GM23338 (cell line): Measurements from ENCODE around the gene SRGAP3. TPM values are rescaled to one million over a fixed set of nuclear protein-coding genes. Genes with fewer than 3 reads are reported as not detected.

Experiments
- ATAC-seq: fragments of 200-7000 bp; cut with Tn5 transposase; 3 replicates; pipeline ENCODE4 v1.9.1; 2020
- DNase-seq: peaks from one replicate; pipeline ENCODE4 v3.0.0-alpha.2; 2015; ENCODE audit warnings: low spot score
- H2AFZ ChIP-seq: fragments of 200-600 bp; sonication (generic); 2 replicates; pipeline ENCODE4 v1.8.0; 2016; ENCODE audit warnings: antibody characterized with exemption, mild to moderate bottlenecking, moderate library complexity
- H3F3A ChIP-seq: fragments of 200-600 bp; sonication (generic); replicated peaks from 2 replicates; pipeline ENCODE4 v1.8.0; 2017; ENCODE audit warnings: antibody characterized with exemption, mixed run types, low read depth
- H3K27ac ChIP-seq: fragments of 200-600 bp; sonication (generic); 2 replicates; pipeline ENCODE4 v1.6.1; 2016; ENCODE audit warnings: low read depth
- H3K27me3 ChIP-seq: fragments of 200-600 bp; sonication (generic); 2 replicates; pipeline ENCODE4 v1.8.0; 2016; ENCODE audit warnings: mild to moderate bottlenecking, mixed run types, moderate library complexity; ENCODE audit not compliant: insufficient read depth
- H3K36me3 ChIP-seq: fragments of 200-600 bp; sonication (generic); 2 replicates; pipeline ENCODE4 v1.8.0; 2016; ENCODE audit warnings: mild to moderate bottlenecking; ENCODE audit not compliant: insufficient read depth
- H3K4me1 ChIP-seq: fragments of 200-600 bp; sonication (generic); 2 replicates; pipeline ENCODE4 v1.8.0; 2016; ENCODE audit warnings: mild to moderate bottlenecking, moderate library complexity; ENCODE audit not compliant: insufficient read depth
- H3K4me2 ChIP-seq: fragments of 200-600 bp; sonication (generic); 2 replicates; pipeline ENCODE4 v1.7.1; 2017; ENCODE audit warnings: mixed run types
- H3K4me3 ChIP-seq: fragments of 200-600 bp; sonication (generic); 2 replicates; pipeline ENCODE4 v1.6.1; 2016; ENCODE audit warnings: mixed run types
- H3K79me2 ChIP-seq: fragments of 200-600 bp; sonication (generic); replicated peaks from 2 replicates; pipeline ENCODE4 v1.8.0; 2017; ENCODE audit warnings: mild to moderate bottlenecking; ENCODE audit not compliant: insufficient read depth
- H3K9me2 ChIP-seq: fragments of 200-600 bp; sonication (generic); 2 replicates; pipeline ENCODE4 v1.8.0; 2017; ENCODE audit not compliant: insufficient read depth
- H4K20me1 ChIP-seq: fragments of 200-600 bp; sonication (generic); replicated peaks from 2 replicates; pipeline ENCODE4 v1.8.0; 2017; ENCODE audit warnings: mild to moderate bottlenecking; ENCODE audit not compliant: insufficient read depth
- H3K27ac Mint-ChIP-seq: 2 replicates; pipeline ENCODE4 v1.8.0; 2020; ENCODE audit warnings: inconsistent platforms, mild to moderate bottlenecking, moderate library complexity, mixed read lengths
- H3K27me3 Mint-ChIP-seq: 3 replicates; pipeline ENCODE4 v1.8.0; 2022; ENCODE audit warnings: low read depth, mild to moderate bottlenecking, moderate library complexity, mixed read lengths, inconsistent platforms; ENCODE audit not compliant: insufficient read depth, poor library complexity
- H3K36me3 Mint-ChIP-seq: 3 replicates; pipeline ENCODE4 v1.8.0; 2021; ENCODE audit warnings: low read depth, mild to moderate bottlenecking, inconsistent platforms, moderate library complexity, mixed read lengths
- H3K4me1 Mint-ChIP-seq: 3 replicates; pipeline ENCODE4 v1.8.0; 2020; ENCODE audit warnings: mild to moderate bottlenecking, inconsistent platforms, mixed read lengths
- H3K4me3 Mint-ChIP-seq: 3 replicates; pipeline ENCODE4 v1.8.0; 2021; ENCODE audit warnings: moderate library complexity, mild to moderate bottlenecking, inconsistent platforms, mixed read lengths
- H3K9me3 Mint-ChIP-seq: 3 replicates; pipeline ENCODE4 v1.8.0; 2020; ENCODE audit warnings: moderate library complexity, mild to moderate bottlenecking, inconsistent platforms, mixed read lengths
- CREB1 ChIP-seq: fragments of 250-450 bp; sonication (Bioruptor Pico); IDR thresholded peaks from 2 replicates; pipeline ENCODE4 v1.5.0; 2020; ENCODE audit warnings: low read depth, mild to moderate bottlenecking, moderate library complexity
- ETS1 ChIP-seq: IDR thresholded peaks from 2 replicates; pipeline ENCODE4 v1.6.1; 2016; ENCODE audit warnings: antibody characterized with exemption
- EZH2phosphoT487 ChIP-seq: fragments of 200-600 bp; sonication (generic); IDR thresholded peaks from one replicate; pipeline ENCODE4 v1.8.1; 2018; ENCODE audit warnings: antibody characterized with exemption; ENCODE audit not compliant: unreplicated experiment
- JUNB ChIP-seq: IDR thresholded peaks from one replicate; pipeline ENCODE4 v1.6.1; 2016; ENCODE audit warnings: antibody characterized with exemption; ENCODE audit not compliant: unreplicated experiment
- NANOG ChIP-seq: IDR thresholded peaks from 2 replicates; pipeline ENCODE4 v1.6.1; 2016; ENCODE audit warnings: antibody characterized with exemption, borderline replicate concordance
- REST ChIP-seq: IDR thresholded peaks from one replicate; pipeline ENCODE4 v1.6.1; 2018; ENCODE audit warnings: antibody characterized with exemption; ENCODE audit not compliant: unreplicated experiment
- STAT1 ChIP-seq: IDR thresholded peaks from one replicate; pipeline ENCODE4 v1.6.1; 2016; ENCODE audit warnings: antibody characterized with exemption; ENCODE audit not compliant: unreplicated experiment
- ZNF114 ChIP-seq: fragments of 250-450 bp; sonication (Bioruptor Pico); IDR thresholded peaks from 2 replicates; pipeline ENCODE4 v1.5.0; 2020; ENCODE audit warnings: mild to moderate bottlenecking, moderate library complexity
- ZNF331 ChIP-seq: fragments of 250-450 bp; sonication (Bioruptor Pico); IDR thresholded peaks from 2 replicates; pipeline ENCODE4 v1.5.0; 2020; ENCODE audit warnings: low read depth, mild to moderate bottlenecking, moderate library complexity
- polyA plus RNA-seq: library from polyadenylated mRNA; unstranded; fragments of >200 nt; fragmentation: Nextera tagmentation; extraction: Ambion mirVana; gene quantifications from 2 replicates; pipeline ENCODE4 v1.2.1, GENCODE V29; 2016
- total RNA-seq: library from RNA; depleted of rRNA; stranded (reverse); fragments of >200 nt; shearing (Covaris generic); gene quantifications from 2 replicates; pipeline ENCODE4 v1.2.3, GENCODE V29; 2014
- TF ChIP-seq, protein P1 (sequence below), 2 experiments: fragments of 200-600 bp in 1 of 2; sonication (generic) in 1 of 2; conservative IDR thresholded peaks; 2 replicates each; pipeline versions ENCODE4 v1.5.1 to v1.6.1; 2016 to 2017; ENCODE audit warnings: antibody characterized with exemption in 2 of 2, low read depth in 2 of 2, mild to moderate bottlenecking in 2 of 2, moderate library complexity in 1 of 2

The SRGAP3 gene
- total and polyA plus RNA-seq, 2 experiments from 2014 or later, result 6.4 to 9.4 TPM

DNA sequence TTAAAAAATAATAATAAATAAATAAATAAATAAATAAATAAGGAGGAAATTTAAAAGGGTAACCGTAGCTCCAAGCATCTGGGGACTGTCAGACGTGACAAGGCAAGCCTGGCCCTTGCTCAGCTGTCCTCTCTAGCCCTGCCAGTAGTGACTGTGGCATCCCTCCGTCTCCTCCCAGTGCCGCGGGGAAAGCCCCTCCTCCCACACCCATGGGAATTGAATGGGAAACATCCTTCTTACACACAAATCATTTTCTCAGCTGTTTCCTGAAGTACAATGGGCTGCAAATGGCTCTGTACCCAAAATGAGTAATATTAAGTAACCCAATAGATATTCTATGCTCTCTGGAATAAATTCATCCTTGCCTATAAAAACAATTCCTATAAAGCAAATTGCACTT, 184.6 kb downstream of the SRGAP3 start:
- Histone ChIP-seq H3K9me2 (no peaks in the 10 kb centered on the region), H4K20me1 (no peaks in the 10 kb centered on the region), H3K27me3 (no peaks in the 10 kb centered on the region), H3K4me2 (no peak overlapping the region), H2AFZ (no peak overlapping the region), H3K36me3 (no peaks in the 10 kb centered on the region), H3F3A (no peaks in the 10 kb centered on the region), H3K79me2 (no peaks in the 10 kb centered on the region), H3K4me1 (no peaks in the 10 kb centered on the region), H3K27ac (no peak overlapping the region), H3K4me3 (no peak overlapping the region)
- TF ChIP-seq ETS1 (no peak), ZNF114 (CRISPR knock-in tag) (no peak), CREB1 (CRISPR knock-in tag) (no peak), JUNB (no peak), EZH2phosphoT487 (no peak), ZNF331 (CRISPR knock-in tag) (no peak), STAT1 (no peak)
- TF ChIP-seq, protein P1, sequence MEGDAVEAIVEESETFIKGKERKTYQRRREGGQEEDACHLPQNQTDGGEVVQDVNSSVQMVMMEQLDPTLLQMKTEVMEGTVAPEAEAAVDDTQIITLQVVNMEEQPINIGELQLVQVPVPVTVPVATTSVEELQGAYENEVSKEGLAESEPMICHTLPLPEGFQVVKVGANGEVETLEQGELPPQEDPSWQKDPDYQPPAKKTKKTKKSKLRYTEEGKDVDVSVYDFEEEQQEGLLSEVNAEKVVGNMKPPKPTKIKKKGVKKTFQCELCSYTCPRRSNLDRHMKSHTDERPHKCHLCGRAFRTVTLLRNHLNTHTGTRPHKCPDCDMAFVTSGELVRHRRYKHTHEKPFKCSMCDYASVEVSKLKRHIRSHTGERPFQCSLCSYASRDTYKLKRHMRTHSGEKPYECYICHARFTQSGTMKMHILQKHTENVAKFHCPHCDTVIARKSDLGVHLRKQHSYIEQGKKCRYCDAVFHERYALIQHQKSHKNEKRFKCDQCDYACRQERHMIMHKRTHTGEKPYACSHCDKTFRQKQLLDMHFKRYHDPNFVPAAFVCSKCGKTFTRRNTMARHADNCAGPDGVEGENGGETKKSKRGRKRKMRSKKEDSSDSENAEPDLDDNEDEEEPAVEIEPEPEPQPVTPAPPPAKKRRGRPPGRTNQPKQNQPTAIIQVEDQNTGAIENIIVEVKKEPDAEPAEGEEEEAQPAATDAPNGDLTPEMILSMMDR (conservative IDR thresholded peaks at IDR 0.05; ENCODE audit: low read depth in 2 of 2), result no peak
- Mint-ChIP-seq H3K9me3 (peaks cover 17% of the 10 kb centered on the region), H3K36me3 (peaks cover 14% of the 10 kb centered on the region), H3K27ac (no peak overlapping the region), H3K4me3 (no peak overlapping the region), H3K4me1 (no peaks in the 10 kb centered on the region), H3K27me3 (peaks cover 2% of the 10 kb centered on the region)
- DNase-seq (no peak), ATAC-seq (no peak)

- no peaks in the 10 kb centered on the region for H4K20me1 ChIP-seq
- no peak overlapping the region for H3K27ac ChIP-seq
- no peak overlapping the region for H3K4me2 ChIP-seq
- Mint-ChIP-seq H3K4me1 (no peaks in the 10 kb centered on the region; the same call in 2 of the 3 replicates), H3K4me3 (no peak overlapping the region), H3K9me3 (peaks cover 17% of the 10 kb centered on the region), H3K36me3 (peaks cover 14% of the 10 kb centered on the region), H3K27ac (no peak overlapping the region), H3K27me3 (peaks cover 6% of the 10 kb centered on the region)
- no peak for ATAC-seq
- H3K27me3 ChIP-seq, result no peaks in the 10 kb centered on the region
- no peaks in the 10 kb centered on the region for H3K9me2 ChIP-seq
- no peak overlapping the region for H3K4me3 ChIP-seq
- H3K79me2 ChIP-seq, result no peaks in the 10 kb centered on the region
- no peaks in the 10 kb centered on the region for H3K36me3 ChIP-seq
- no peaks in the 10 kb centered on the region for H3K4me1 ChIP-seq
- H3F3A ChIP-seq, result no peaks in the 10 kb centered on the region
- no peak overlapping the region for H2AFZ ChIP-seq
- DNase-seq, result no peak
- TF ChIP-seq CREB1 (CRISPR knock-in tag) (no peak), ZNF114 (CRISPR knock-in tag) (no peak), JUNB (no peak), ZNF331 (CRISPR knock-in tag) (no peak), ETS1 (no peak), NANOG (no peak), REST (no peak)
- TF ChIP-seq, protein P1 (conservative IDR thresholded peaks at IDR 0.05; ENCODE audit: low read depth in 2 of 2), result no peak
Measured at GRCh38 chr3:9064251-9064650, 185.2 kb downstream of the SRGAP3 start.
